Natural killer cell treated with Interleukin-12 subunit alpha and Interleukin-12 subunit beta and Interleukin-15 and Interleukin-18, amount 100 ng/mL, for 72 hours (primary cell): ENCODE measurements around the gene LHX4. TPM values are rescaled to one million over a fixed set of nuclear protein-coding genes. Genes with fewer than 3 reads are reported as not detected.
A peak's percentile ranks its signal among the peaks of the same experiment; 100 is the strongest.

Experiments
- ATAC-seq, 2 donors: fragments of 150-1000 bp; cut with Tn5 transposase in 1 of 2; sonication (Bioruptor Pico), chemical (Tn5 transposase) in 1 of 2; 2 replicates each; pipeline ENCODE4 v1.10.0; 2021
- DNase-seq: peaks from one replicate; pipeline ENCODE4 v3.0.0; 2022; ENCODE audit warnings: low spot score
- H3K27ac Mint-ChIP-seq, 2 donors: 1 replicate in 1 of 2; 2 replicates in 1 of 2; pipeline ENCODE4 v1.8.0; 2022; ENCODE audit warnings: mixed read lengths in 2 of 2, mild to moderate bottlenecking in 1 of 2, moderate library complexity in 1 of 2
- H3K27me3 Mint-ChIP-seq, 2 donors: 1 replicate in 1 of 2; 2 replicates in 1 of 2; pipeline ENCODE4 v1.8.0; 2022; ENCODE audit warnings: mixed read lengths in 2 of 2
- H3K36me3 Mint-ChIP-seq: one replicate; pipeline ENCODE4 v1.8.0; 2022; ENCODE audit warnings: mixed read lengths
- H3K4me1 Mint-ChIP-seq, 2 donors: 1 replicate in 1 of 2; 2 replicates in 1 of 2; pipeline ENCODE4 v1.8.0; 2022; ENCODE audit warnings: low read depth in 2 of 2, mixed read lengths in 2 of 2, mild to moderate bottlenecking in 1 of 2
- H3K4me3 Mint-ChIP-seq: one replicate; pipeline ENCODE4 v1.8.0; 2022; ENCODE audit warnings: mixed read lengths
- H3K9me3 Mint-ChIP-seq: 2 replicates; pipeline ENCODE4 v1.8.0; 2022; ENCODE audit warnings: mixed read lengths
- total RNA-seq, 2 donors: library from RNA; stranded (reverse); gene quantifications; one replicate each; pipeline ENCODE4 v1.2.3, GENCODE V29; 2022

The LHX4 gene
- not detected for total RNA-seq

GRCh38 chr1:180229483-180230415, at the start of gene LHX4:
TSS of gene LHX4 (plus strand) at chr1:180230264. CDS start at chr1:180230530, 266 bp downstream.
- peak; percentile 71 to 83 for ATAC-seq
- H3K4me3 Mint-ChIP-seq = peak within 1 kb of the TSS; percentile 65
- peaks cover 38 to 44% of the 10 kb centered on the region in 2 donors for H3K27me3 Mint-ChIP-seq
- DNase-seq = no peak
- peaks cover 0 to 9% of the 10 kb centered on the region in 2 donors for H3K4me1 Mint-ChIP-seq
- no peaks in the 10 kb centered on the region for H3K36me3 Mint-ChIP-seq
- no peaks in the 10 kb centered on the region for H3K9me3 Mint-ChIP-seq
- no peak within 1 kb of the TSS for H3K27ac Mint-ChIP-seq

GRCh38 chr1:180181048-180181447, 49.0 kb upstream of the LHX4 start:
- no peak for DNase-seq

GRCh38 chr1:180181996-180182642, 47.9 kb upstream of the LHX4 start:
- Mint-ChIP-seq H3K4me3 (no peak overlapping the region), H3K4me1 (peaks cover 0 to 3% of the 10 kb centered on the region in 2 donors), H3K27me3 (peaks cover 0 to 2% of the 10 kb centered on the region in 2 donors), H3K36me3 (no peaks in the 10 kb centered on the region), H3K27ac (no peak overlapping the region), H3K9me3 (no peaks in the 10 kb centered on the region)
- ATAC-seq = no peak
- DNase-seq = no peak

More at GRCh38 chr1:180181048-180181447, 49.0 kb upstream of the LHX4 start:
- no peaks in the 10 kb centered on the region for H3K27me3 Mint-ChIP-seq
- H3K27ac Mint-ChIP-seq = no peak overlapping the region
- H3K9me3 Mint-ChIP-seq = no peaks in the 10 kb centered on the region
- peaks cover 0 to 3% of the 10 kb centered on the region in 2 donors for H3K4me1 Mint-ChIP-seq
- no peak for ATAC-seq
- no peaks in the 10 kb centered on the region for H3K36me3 Mint-ChIP-seq
- H3K4me3 Mint-ChIP-seq = no peak overlapping the region

GRCh38 chr1:180182643-180183311, 47.3 kb upstream of the LHX4 start:
- H3K36me3 Mint-ChIP-seq = no peaks in the 10 kb centered on the region
- H3K27ac Mint-ChIP-seq = no peak overlapping the region
- H3K4me1 Mint-ChIP-seq = peaks cover 0 to 3% of the 10 kb centered on the region in 2 donors
- H3K27me3 Mint-ChIP-seq = peaks cover 0 to 2% of the 10 kb centered on the region in 2 donors
- ATAC-seq (no peak), DNase-seq (no peak)
- no peak overlapping the region for H3K4me3 Mint-ChIP-seq
- H3K9me3 Mint-ChIP-seq = no peaks in the 10 kb centered on the region

- Mint-ChIP-seq H3K27ac (no peak overlapping the region), H3K36me3 (no peaks in the 10 kb centered on the region), H3K9me3 (no peaks in the 10 kb centered on the region), H3K4me3 (no peak overlapping the region), H3K27me3 (peaks cover 0 to 2% of the 10 kb centered on the region in 2 donors), H3K4me1 (peaks cover under 1 to 3% of the 10 kb centered on the region in 2 donors)
- ATAC-seq (no peak), DNase-seq (no peak)
These were observed 46.6 kb upstream of the LHX4 start for GRCh38 chr1:180183426-180183825.

- Mint-ChIP-seq H3K36me3 (no peaks in the 10 kb centered on the region), H3K9me3 (no peaks in the 10 kb centered on the region), H3K27me3 (peaks cover 0 to 5% of the 10 kb centered on the region in 2 donors), H3K4me3 (no peak overlapping the region), H3K27ac (no peak overlapping the region), H3K4me1 (peaks cover 6% of the 10 kb centered on the region in 2 donors)
- ATAC-seq (no peak), DNase-seq (no peak)
These were observed 46.0 kb upstream of the LHX4 start for GRCh38 chr1:180184041-180184440.

GRCh38 chr1:180185281-180185680, 44.8 kb upstream of the LHX4 start:
- Mint-ChIP-seq H3K36me3 (no peaks in the 10 kb centered on the region), H3K9me3 (no peaks in the 10 kb centered on the region), H3K4me1 (peaks cover 14 to 15% of the 10 kb centered on the region in 2 donors), H3K27ac (no peak overlapping the region), H3K4me3 (no peak overlapping the region), H3K27me3 (peaks cover 0 to 8% of the 10 kb centered on the region in 2 donors)
- ATAC-seq (no peak), DNase-seq (no peak)

GRCh38 chr1:180185971-180186645, 44.0 kb upstream of the LHX4 start:
- Mint-ChIP-seq H3K27me3 (peaks cover 0 to 9% of the 10 kb centered on the region in 2 donors), H3K9me3 (no peaks in the 10 kb centered on the region), H3K36me3 (no peaks in the 10 kb centered on the region), H3K27ac (no peak overlapping the region), H3K4me1 (peaks cover 21 to 22% of the 10 kb centered on the region in 2 donors), H3K4me3 (no peak overlapping the region)
- no peak for DNase-seq
- peak in 1 of 2 donors; percentile 5 for ATAC-seq

- no peaks in the 10 kb centered on the region for H3K36me3 Mint-ChIP-seq
- peaks cover 0 to 10% of the 10 kb centered on the region in 2 donors for H3K27me3 Mint-ChIP-seq
- H3K4me1 Mint-ChIP-seq = peaks cover 28 to 29% of the 10 kb centered on the region in 2 donors
- H3K4me3 Mint-ChIP-seq = no peak overlapping the region
- no peak for ATAC-seq
- no peak overlapping the region for H3K27ac Mint-ChIP-seq
- DNase-seq = no peak
- no peaks in the 10 kb centered on the region for H3K9me3 Mint-ChIP-seq
These were observed 43.2 kb upstream of the LHX4 start for GRCh38 chr1:180186831-180187230.

- H3K27ac Mint-ChIP-seq = no peak overlapping the region
- DNase-seq (no peak), ATAC-seq (no peak)
These were observed 42.4 kb upstream of the LHX4 start for GRCh38 chr1:180187626-180188025.

GRCh38 chr1:180188091-180188506, 42.0 kb upstream of the LHX4 start:
- no peaks in the 10 kb centered on the region for H3K36me3 Mint-ChIP-seq
- ATAC-seq = no peak
- no peak overlapping the region for H3K27ac Mint-ChIP-seq
- H3K27me3 Mint-ChIP-seq = peaks cover 0 to 12% of the 10 kb centered on the region in 2 donors
- H3K9me3 Mint-ChIP-seq = no peaks in the 10 kb centered on the region
- H3K4me3 Mint-ChIP-seq = no peak overlapping the region
- H3K4me1 Mint-ChIP-seq = peaks cover 41 to 42% of the 10 kb centered on the region in 2 donors
- DNase-seq = no peak

More at GRCh38 chr1:180187626-180188025, 42.4 kb upstream of the LHX4 start:
- Mint-ChIP-seq H3K27me3 (peaks cover 0 to 10% of the 10 kb centered on the region in 2 donors), H3K4me1 (peaks cover 36 to 37% of the 10 kb centered on the region in 2 donors), H3K36me3 (no peaks in the 10 kb centered on the region), H3K4me3 (no peak overlapping the region), H3K9me3 (no peaks in the 10 kb centered on the region)

GRCh38 chr1:180188684-180189175, 41.3 kb upstream of the LHX4 start:
- Mint-ChIP-seq H3K27ac (no peak overlapping the region), H3K4me3 (no peak overlapping the region), H3K36me3 (no peaks in the 10 kb centered on the region), H3K4me1 (peaks cover 44% of the 10 kb centered on the region in 2 donors), H3K9me3 (no peaks in the 10 kb centered on the region), H3K27me3 (peaks cover 0 to 12% of the 10 kb centered on the region in 2 donors)
- ATAC-seq (no peak), DNase-seq (no peak)

- Mint-ChIP-seq H3K9me3 (no peaks in the 10 kb centered on the region), H3K27ac (no peak overlapping the region), H3K4me1 (peaks cover 42 to 44% of the 10 kb centered on the region in 2 donors), H3K4me3 (no peak overlapping the region), H3K36me3 (no peaks in the 10 kb centered on the region), H3K27me3 (peaks cover 0 to 12% of the 10 kb centered on the region in 2 donors)
- DNase-seq = no peak
- no peak for ATAC-seq
These were observed 40.0 kb upstream of the LHX4 start for GRCh38 chr1:180190091-180190490.
